ENCODE data around the gene NAT14.
"Not testable (repeated sequence)": the region's sequence is repeated elsewhere in the genome, so short reads cannot be mapped to it uniquely, and the experiment has no call there.

Gene NAT14, protein sequence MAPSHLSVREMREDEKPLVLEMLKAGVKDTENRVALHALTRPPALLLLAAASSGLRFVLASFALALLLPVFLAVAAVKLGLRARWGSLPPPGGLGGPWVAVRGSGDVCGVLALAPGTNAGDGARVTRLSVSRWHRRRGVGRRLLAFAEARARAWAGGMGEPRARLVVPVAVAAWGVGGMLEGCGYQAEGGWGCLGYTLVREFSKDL

GRCh38 chr19:55484593-55485438, at the start of gene NAT14:
Gene NAT14 (plus strand): TSS chr19:55485188. CDS start chr19:55485709, 521 bp downstream.
- DNase-seq: peak; percentile 73

GRCh38 chr19:55436847-55437246, 48.1 kb upstream of the NAT14 start:
- DNase-seq: no peak

GRCh38 chr19:55437410-55437809, 47.6 kb upstream of the NAT14 start:
- no peak for DNase-seq

DNA sequence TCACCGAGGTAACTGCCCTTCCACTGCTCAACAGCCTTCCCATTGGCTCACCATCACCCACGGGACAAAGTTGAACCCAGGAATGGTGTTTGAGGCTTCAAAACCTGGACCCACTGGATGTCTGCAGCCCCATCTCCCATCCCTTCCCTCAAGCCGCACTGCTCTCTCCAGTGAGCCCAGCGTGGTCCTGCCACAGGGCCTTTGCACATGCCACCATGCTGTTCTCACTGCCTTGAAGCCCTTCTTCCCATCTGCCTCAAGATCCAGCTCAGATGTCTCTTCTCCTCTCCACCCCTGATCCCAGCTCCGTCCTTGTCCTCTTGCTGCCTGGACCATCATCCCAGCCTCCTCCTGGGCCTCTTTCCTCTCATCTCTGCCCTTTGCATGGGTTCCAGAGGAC, 45.9 kb upstream of the NAT14 start:
- no peak for DNase-seq

GRCh38 chr19:55440411-55441105, 44.4 kb upstream of the NAT14 start:
- no peak for DNase-seq

DNA sequence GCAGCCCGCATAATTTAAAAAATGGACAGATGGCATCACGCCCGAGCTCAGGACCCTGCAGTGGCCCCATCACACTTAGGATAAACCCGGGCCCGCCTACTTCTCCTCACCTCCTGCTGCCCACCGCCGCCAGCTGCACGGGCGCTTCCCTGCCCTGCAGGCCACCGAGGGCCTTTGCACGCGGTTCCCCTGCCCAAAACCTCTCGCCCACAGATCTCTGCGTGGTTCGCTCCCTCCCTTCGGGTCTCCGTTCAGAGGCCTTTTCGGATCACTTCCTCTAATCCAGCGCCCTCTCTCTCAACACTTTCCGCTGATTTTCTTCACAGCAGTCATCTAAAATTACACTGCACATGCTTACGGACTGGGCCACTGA, 43.7 kb upstream of the NAT14 start:
- no peak for DNase-seq

DNA sequence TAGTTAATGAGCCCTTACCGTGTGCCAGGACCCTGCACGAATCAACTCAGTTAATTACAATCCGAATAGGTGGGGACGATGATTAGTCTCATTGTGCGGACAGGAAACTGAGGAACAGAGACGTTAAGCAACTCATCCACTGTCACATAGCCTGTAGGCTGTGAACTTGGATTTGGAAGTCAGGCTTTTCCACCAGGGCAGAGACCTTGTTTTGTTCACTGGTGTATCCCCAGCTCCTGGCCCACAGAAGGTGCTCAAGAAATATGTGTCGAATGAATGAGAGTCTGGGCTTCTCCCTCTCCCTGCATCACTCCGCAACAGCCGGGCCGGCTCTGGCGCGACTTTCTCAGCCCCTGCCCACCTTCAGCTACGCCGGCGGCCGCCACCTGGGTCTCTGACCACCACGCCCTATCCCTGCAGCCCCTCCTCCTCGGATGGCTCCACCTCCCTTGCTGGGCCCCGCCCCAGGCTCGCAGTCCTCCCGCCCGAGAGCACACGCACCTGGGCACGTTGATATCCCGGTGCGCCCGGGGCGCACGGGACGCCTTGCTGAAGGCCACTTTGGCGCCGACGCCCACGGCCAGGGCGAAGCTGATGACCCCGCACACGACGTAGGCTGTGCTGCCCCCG, 43.2 kb upstream of the NAT14 start:
- DNase-seq: peak; percentile 53

DNA sequence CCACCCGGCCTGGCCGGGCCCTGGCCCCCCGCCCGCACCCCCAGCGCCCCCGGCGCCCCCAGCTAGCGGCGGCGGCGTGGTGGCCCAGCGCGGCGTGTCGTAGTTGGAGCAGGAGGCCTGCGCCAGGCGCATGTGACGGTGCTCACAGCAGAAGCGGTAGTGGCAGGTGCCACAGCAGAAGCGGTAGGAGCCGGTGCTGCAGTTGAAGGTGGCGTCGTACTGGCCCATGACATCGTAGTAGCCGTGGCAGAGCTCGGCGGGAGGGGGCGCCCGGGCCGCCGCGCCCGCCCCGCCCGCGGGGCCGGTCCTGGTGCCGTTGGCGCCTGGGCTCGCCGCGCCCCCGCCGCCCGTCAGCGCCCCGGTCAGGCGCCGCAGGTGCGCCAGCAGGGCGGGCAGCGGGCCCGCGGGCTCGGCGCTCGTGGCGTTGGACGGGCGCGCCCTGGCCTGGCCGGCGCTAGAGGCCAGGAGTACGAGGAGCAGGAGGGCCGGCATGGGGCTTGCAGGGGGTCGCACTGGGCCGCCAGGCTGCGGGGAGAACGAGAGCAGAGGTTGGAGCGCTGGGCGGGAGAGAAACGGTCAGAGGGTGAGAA, 42.5 kb upstream of the NAT14 start:
- DNase-seq: peak; percentile 59

DNA sequence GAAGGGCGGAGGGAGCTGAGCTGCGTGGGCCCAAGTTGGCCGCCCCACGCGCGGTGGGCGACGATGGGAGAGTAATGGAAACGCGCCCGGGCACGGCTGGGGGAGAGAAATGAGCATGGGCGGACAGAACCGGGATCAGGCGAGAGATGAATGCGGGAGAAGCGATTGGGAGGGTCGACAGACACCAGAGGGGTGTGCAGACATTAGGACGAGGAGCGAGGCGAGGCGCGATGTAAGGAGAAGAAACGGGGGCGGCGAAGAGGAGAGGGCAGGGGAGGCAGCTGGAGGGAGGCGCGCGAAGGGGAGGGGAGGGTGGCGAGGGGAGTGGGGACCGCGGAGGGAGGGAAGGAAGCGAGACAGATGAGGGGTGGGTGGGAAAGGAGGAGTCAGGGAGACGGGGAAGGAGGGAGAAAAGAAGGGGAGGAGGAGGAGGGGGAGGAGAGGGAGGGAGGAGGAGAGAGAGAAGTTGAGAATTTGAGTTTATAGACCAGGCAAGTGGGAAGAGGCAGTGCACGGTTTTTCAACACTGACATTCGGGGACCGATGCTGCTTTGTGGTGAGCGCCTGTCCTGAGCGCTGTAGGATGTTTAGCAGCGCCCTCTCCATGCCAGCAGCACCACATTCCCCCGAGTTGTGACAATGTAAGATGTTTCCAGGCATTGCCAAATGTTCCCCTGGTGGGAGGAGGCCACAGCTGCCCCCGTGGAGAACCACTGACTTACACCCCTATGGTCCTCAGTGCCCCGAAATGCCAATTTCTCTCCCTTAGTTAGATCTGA, 41.8 kb upstream of the NAT14 start, which contains the start of gene SHISA7:
Gene SHISA7, minus strand, starts transcription at position 256 of the 779 bp plus-strand sequence. CDS start 437 bp downstream, outside the sequence.
- DNase-seq: peak; percentile 35

- no peak for DNase-seq
Observed at GRCh38 chr19:55443824-55444480, 41.0 kb upstream of the NAT14 start.

DNA sequence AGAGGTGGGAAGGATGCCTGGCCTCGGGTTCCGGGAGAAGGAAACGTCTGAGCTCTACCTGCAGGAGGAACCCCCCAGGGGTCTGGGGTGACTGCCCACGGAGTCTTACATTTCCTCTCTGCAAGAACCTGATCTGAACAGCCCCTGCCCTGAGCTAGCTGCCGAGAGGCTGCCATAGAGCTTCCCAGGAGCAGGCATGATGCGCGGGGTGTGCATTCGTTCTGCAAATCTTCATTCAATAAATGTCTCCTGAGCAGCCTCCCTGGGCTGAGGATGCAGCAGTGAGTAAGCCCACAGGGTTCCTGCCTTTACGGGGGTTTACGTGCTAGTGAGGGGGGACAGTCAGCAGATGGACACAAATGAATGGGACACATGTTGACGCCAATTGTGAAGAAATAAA, 40.3 kb upstream of the NAT14 start:
- DNase-seq: no peak

GRCh38 chr19:55446060-55446459, 38.9 kb upstream of the NAT14 start:
- peak; percentile 38 for DNase-seq

DNA sequence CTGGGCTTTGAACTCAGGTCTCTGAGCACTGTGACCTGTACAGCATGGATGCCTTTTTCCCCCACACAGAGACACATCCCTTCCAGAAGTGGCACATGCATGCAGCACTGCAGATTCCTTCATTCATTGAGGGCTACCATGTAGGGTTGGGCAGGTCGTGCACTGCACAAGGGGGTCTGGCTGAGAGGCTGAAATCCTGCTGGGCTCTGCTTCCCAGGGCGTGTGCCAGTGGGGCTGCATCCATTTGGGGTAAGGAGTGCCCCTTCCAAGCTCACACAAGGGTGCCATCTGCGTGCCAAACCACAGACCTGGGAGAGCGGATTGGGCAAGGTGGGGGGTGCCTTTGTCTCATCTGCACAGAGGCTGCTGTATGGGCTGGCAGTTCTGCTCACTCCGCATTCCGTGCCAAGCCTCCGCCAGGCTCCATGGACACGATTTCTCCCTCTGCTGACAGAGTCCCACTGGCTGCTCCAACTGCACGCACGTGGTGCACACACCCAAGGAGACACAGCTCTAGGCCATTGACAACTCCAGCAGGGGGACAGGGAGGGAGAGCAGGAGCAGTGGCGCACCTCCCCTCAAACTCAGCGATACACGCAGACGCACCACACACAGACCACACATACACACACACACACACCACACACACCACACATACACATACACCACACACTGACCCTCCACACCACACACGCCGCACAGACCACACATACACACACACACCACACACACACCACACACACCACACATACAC, 37.4 kb upstream of the NAT14 start:
- DNase-seq: peak; percentile 42

- not testable (repeated sequence) for DNase-seq
Observed at GRCh38 chr19:55448175-55448490, 36.9 kb upstream of the NAT14 start.

DNA sequence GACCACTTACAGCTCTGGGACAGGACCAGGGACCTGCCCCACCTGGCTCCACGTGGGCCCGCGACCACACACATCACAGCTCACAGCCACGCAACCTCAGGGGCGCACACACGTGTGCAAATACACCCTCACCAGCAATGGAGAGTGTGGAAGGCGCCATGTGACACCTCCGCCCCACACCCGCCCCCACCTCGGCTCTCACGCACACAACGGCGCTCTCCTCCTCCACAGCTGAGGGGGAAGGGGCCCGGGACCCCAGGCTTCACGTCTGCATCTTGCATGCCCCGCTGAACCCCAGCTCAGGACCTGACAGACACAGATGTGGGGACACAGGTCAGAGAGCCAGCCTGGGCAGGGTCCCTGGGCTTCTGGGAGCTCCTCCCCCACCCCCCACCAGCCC, 35.5 kb upstream of the NAT14 start:
- no peak for DNase-seq

DNA sequence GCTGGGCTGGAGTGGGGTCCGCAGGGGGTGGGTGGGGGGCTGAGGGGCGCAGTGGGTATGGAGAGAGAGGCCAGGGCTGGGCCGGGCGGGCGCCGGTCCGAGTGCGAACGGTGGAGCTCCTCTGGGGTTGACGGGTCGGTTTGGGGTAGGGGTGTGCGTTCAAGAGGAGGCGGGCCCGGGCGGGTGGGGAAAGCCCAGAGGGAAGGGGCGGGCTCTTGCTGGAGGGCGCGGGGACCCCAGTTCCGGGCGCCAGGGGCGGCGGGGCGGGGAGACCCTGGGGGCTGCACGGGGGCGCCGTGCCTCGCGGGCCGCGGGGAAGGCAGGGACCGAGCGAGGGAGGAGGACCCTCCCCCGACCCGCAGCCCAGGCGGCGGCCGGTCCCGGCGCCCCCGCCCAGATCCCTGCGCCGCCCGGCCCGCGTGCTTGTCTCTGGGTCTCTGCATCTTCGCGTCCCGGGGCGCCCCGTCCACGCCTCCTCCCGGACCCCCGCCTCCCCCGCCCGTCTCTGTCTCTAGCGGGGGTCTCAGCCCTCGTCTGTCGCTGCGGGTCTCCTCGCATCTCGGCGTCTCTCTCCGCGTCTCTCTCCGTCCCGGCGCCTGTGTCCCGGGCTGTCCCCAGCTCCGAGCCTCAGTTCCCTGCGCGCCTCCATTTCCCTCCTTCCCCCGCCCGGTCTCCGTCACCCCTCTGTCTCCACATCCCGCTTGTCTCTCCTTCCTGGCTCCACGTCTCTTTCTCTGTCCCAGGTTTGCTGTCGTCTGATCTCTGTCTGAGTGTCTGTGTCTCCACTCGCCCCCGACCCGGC, 33.6 kb upstream of the NAT14 start:
- no peak for DNase-seq

GRCh38 chr19:55451965-55452748, 32.8 kb upstream of the NAT14 start:
- peak; percentile 28 for DNase-seq

GRCh38 chr19:55452749-55453346, 32.1 kb upstream of the NAT14 start:
- DNase-seq: peak; percentile 93

Measured in NCI-H1105 treated with DMSO at 0.1 percent for 48 hours (cell line).